PC-9 (cell line): ENCODE results near the gene SLC27A4.

Experiments used
- CTCF ChIP-seq: fragments of 200-600 bp; sonication (generic); conservative IDR thresholded peaks from 2 replicates; pipeline ENCODE4 v1.6.1; 2017; ENCODE audit warnings: mixed run types, antibody characterized with exemption, mild to moderate bottlenecking, moderate library complexity
- EZH2 ChIP-seq: fragments of 200-600 bp; sonication (generic); IDR thresholded peaks from 2 replicates; pipeline ENCODE4 v1.8.0; 2017; ENCODE audit warnings: antibody characterized with exemption, low read depth

- TF ChIP-seq EZH2 (no peak), CTCF (no peak)
Observed at GRCh38 chr9:128393145-128393775, 52.9 kb downstream of the SLC27A4 start.
